IPS-18a (cell line): Measurements from ENCODE around the gene CACNB1.
A peak's percentile ranks its signal among the peaks of the same experiment; 100 is the strongest.

Source experiments
- H3K27ac ChIP-seq: one replicate; pipeline ENCODE4 v1.5.1; 2013; ENCODE audit warnings: low read length
- H3K27me3 ChIP-seq: one replicate; pipeline ENCODE4 v1.6.1; 2013; ENCODE audit warnings: mild to moderate bottlenecking, low read length; ENCODE audit not compliant: control insufficient read depth, insufficient read depth
- H3K36me3 ChIP-seq: one replicate; pipeline ENCODE4 v1.6.1; 2013; ENCODE audit warnings: low read depth, low read length; ENCODE audit not compliant: control insufficient read depth
- H3K4me1 ChIP-seq: one replicate; pipeline ENCODE4 v1.6.1; 2013; ENCODE audit warnings: low read depth, low read length; ENCODE audit not compliant: control insufficient read depth
- H3K4me3 ChIP-seq: one replicate; pipeline ENCODE4 v1.5.1; 2013; ENCODE audit warnings: low read length
- H3K9ac ChIP-seq: one replicate; pipeline ENCODE4 v1.6.1; 2013; ENCODE audit warnings: mild to moderate bottlenecking, low read length, moderate library complexity
- H3K9me3 ChIP-seq: one replicate; pipeline ENCODE4 v1.6.1; 2013; ENCODE audit warnings: low read depth, low read length; ENCODE audit not compliant: control insufficient read depth

CACNB1 gene

GRCh38 chr17:39197380-39198185 lies at the start of gene CACNB1:
Gene CACNB1, minus strand, starts transcription at chr17:39197669. Its CDS starts 174 bp downstream, at chr17:39197495.
- H3K9me3 ChIP-seq: no peaks in the 10 kb centered on the region
- peaks cover 35% of the 10 kb centered on the region for H3K36me3 ChIP-seq
- peak within 1 kb of the TSS; percentile 81 for H3K4me3 ChIP-seq
- peak within 1 kb of the TSS; percentile 48 for H3K9ac ChIP-seq
- H3K27me3 ChIP-seq: no peaks in the 10 kb centered on the region
- no peak within 1 kb of the TSS for H3K27ac ChIP-seq
- peaks cover 34% of the 10 kb centered on the region for H3K4me1 ChIP-seq

GRCh38 chr17:39246274-39246673 lies 48.8 kb upstream of the CACNB1 start:
- Histone ChIP-seq H3K9me3 (no peaks in the 10 kb centered on the region), H3K27me3 (no peaks in the 10 kb centered on the region), H3K4me3 (no peak overlapping the region), H3K36me3 (no peaks in the 10 kb centered on the region), H3K4me1 (peaks cover 4% of the 10 kb centered on the region), H3K9ac (no peak overlapping the region), H3K27ac (no peak overlapping the region)

GRCh38 chr17:39244600-39245570 lies 47.4 kb upstream of the CACNB1 start:
- no peak overlapping the region for H3K9ac ChIP-seq
- peaks cover 4% of the 10 kb centered on the region for H3K4me1 ChIP-seq
- no peak overlapping the region for H3K4me3 ChIP-seq
- no peaks in the 10 kb centered on the region for H3K9me3 ChIP-seq
- H3K27ac ChIP-seq: no peak overlapping the region
- H3K36me3 ChIP-seq: no peaks in the 10 kb centered on the region
- H3K27me3 ChIP-seq: no peaks in the 10 kb centered on the region

GRCh38 chr17:39244016-39244599 lies 46.6 kb upstream of the CACNB1 start:
- Histone ChIP-seq H3K4me3 (no peak overlapping the region), H3K36me3 (no peaks in the 10 kb centered on the region), H3K9ac (no peak overlapping the region), H3K4me1 (peaks cover 4% of the 10 kb centered on the region), H3K9me3 (no peaks in the 10 kb centered on the region), H3K27ac (no peak overlapping the region), H3K27me3 (no peaks in the 10 kb centered on the region)

- Histone ChIP-seq H3K4me3 (no peak overlapping the region), H3K4me1 (peaks cover 4% of the 10 kb centered on the region), H3K27ac (no peak overlapping the region), H3K36me3 (no peaks in the 10 kb centered on the region), H3K9ac (no peak overlapping the region), H3K27me3 (no peaks in the 10 kb centered on the region), H3K9me3 (no peaks in the 10 kb centered on the region)
These were observed 45.7 kb upstream of the CACNB1 start for GRCh38 chr17:39243155-39243554.

- no peak overlapping the region for H3K27ac ChIP-seq
- H3K27me3 ChIP-seq: no peaks in the 10 kb centered on the region
- H3K4me3 ChIP-seq: no peak overlapping the region
- peaks cover 4% of the 10 kb centered on the region for H3K4me1 ChIP-seq
- no peak overlapping the region for H3K9ac ChIP-seq
- H3K36me3 ChIP-seq: no peaks in the 10 kb centered on the region
- no peaks in the 10 kb centered on the region for H3K9me3 ChIP-seq
These were observed 43.2 kb upstream of the CACNB1 start for GRCh38 chr17:39240631-39241030.

GRCh38 chr17:39239640-39240314 lies 42.3 kb upstream of the CACNB1 start:
- Histone ChIP-seq H3K9me3 (no peaks in the 10 kb centered on the region), H3K27me3 (no peaks in the 10 kb centered on the region), H3K36me3 (no peaks in the 10 kb centered on the region), H3K27ac (no peak overlapping the region), H3K4me1 (peaks cover 4% of the 10 kb centered on the region), H3K9ac (no peak overlapping the region), H3K4me3 (no peak overlapping the region)

- no peak overlapping the region for H3K4me3 ChIP-seq
- no peak overlapping the region for H3K27ac ChIP-seq
- H3K9me3 ChIP-seq: no peaks in the 10 kb centered on the region
- no peaks in the 10 kb centered on the region for H3K4me1 ChIP-seq
- H3K36me3 ChIP-seq: no peaks in the 10 kb centered on the region
- no peaks in the 10 kb centered on the region for H3K27me3 ChIP-seq
- no peak overlapping the region for H3K9ac ChIP-seq
These were observed 41.0 kb upstream of the CACNB1 start for GRCh38 chr17:39238311-39238972.

GRCh38 chr17:39237586-39237985 lies 40.1 kb upstream of the CACNB1 start:
- H3K4me1 ChIP-seq: no peaks in the 10 kb centered on the region

GRCh38 chr17:39236981-39237441 lies 39.5 kb upstream of the CACNB1 start:
- Histone ChIP-seq H3K4me1 (no peaks in the 10 kb centered on the region), H3K4me3 (no peak overlapping the region), H3K36me3 (no peaks in the 10 kb centered on the region), H3K9ac (no peak overlapping the region), H3K9me3 (no peaks in the 10 kb centered on the region), H3K27me3 (no peaks in the 10 kb centered on the region), H3K27ac (no peak overlapping the region)

More at GRCh38 chr17:39237586-39237985, 40.1 kb upstream of the CACNB1 start:
- Histone ChIP-seq H3K27me3 (no peaks in the 10 kb centered on the region), H3K9ac (no peak overlapping the region), H3K36me3 (no peaks in the 10 kb centered on the region), H3K9me3 (no peaks in the 10 kb centered on the region), H3K27ac (no peak overlapping the region), H3K4me3 (no peak overlapping the region)
